Calu3 (cell line): ENCODE measurements around the gene ARHGEF26. TPM values are rescaled to one million over a fixed set of nuclear protein-coding genes. Genes with fewer than 3 reads are reported as not detected.

Experiments used
- BruUV-seq: library from RNA; stranded (reverse); fragments of 400-500 nt; replicated peaks from 2 replicates; lab custom pipeline; 2021; lab: Mats Ljungman, UMichigan
- CTCF ChIA-PET: fragments of 300-600 bp; sonication (Branson Sonifier 250); formaldehyde crosslinking; loops from one replicate; lab custom pipeline; 2022; ENCODE audit warnings: antibody characterized with exemption; lab: Charles Lee
- DNase-seq: peaks from one replicate; pipeline ENCODE4 v3.0.0; 2022
- H3K27ac Mint-ChIP-seq: one replicate; pipeline ENCODE4 v1.8.0; 2022; ENCODE audit warnings: mixed read lengths; ENCODE audit not compliant: unreplicated experiment
- H3K27me3 Mint-ChIP-seq: one replicate; pipeline ENCODE4 v1.8.0; 2022; ENCODE audit warnings: mixed read lengths; ENCODE audit not compliant: unreplicated experiment
- H3K36me3 Mint-ChIP-seq: one replicate; pipeline ENCODE4 v1.8.0; 2022; ENCODE audit warnings: mild to moderate bottlenecking, moderate library complexity, mixed read lengths; ENCODE audit not compliant: insufficient read depth, unreplicated experiment
- H3K4me1 Mint-ChIP-seq: one replicate; pipeline ENCODE4 v1.8.0; 2022; ENCODE audit warnings: mild to moderate bottlenecking, low read depth, mixed read lengths; ENCODE audit not compliant: unreplicated experiment
- H3K4me3 Mint-ChIP-seq: one replicate; pipeline ENCODE4 v1.8.0; 2022; ENCODE audit warnings: mild to moderate bottlenecking, low read depth, moderate library complexity, mixed read lengths; ENCODE audit not compliant: unreplicated experiment
- H3K9me3 Mint-ChIP-seq: one replicate; pipeline ENCODE4 v1.8.0; 2022; ENCODE audit warnings: low read depth, mixed read lengths; ENCODE audit not compliant: unreplicated experiment
- CTCF ChIP-seq: fragments of 200-600 bp; IDR thresholded peaks from one replicate; pipeline ENCODE4 v1.8.0; 2022; ENCODE audit warnings: antibody characterized with exemption; ENCODE audit not compliant: unreplicated experiment
- intact Hi-C: fragments of 100-400 bp; cut with micrococcal nuclease; formaldehyde crosslinking; loops from one replicate; pipeline ENCODE4 v1.10.0; 2022; ENCODE audit not compliant: unreplicated experiment
- total RNA-seq: library from RNA; stranded (reverse); gene quantifications from 2 replicates; pipeline ENCODE4 v1.2.3, GENCODE V29; 2022

Gene ARHGEF26
- total RNA-seq, 1 experiment from 2014 or later, result 21.4 TPM

- intact Hi-C loops, result no loop called here
- Mint-ChIP-seq H3K27me3 (no peaks in the 10 kb centered on the region), H3K4me1 (peaks cover 19% of the 10 kb centered on the region), H3K27ac (no peak overlapping the region), H3K9me3 (no peaks in the 10 kb centered on the region), H3K4me3 (no peak overlapping the region), H3K36me3 (no peaks in the 10 kb centered on the region)
- BruUV-seq, result no TSS peak
- CTCF ChIA-PET, result interaction anchor here (0.6 kb wide), 1 partner anchor 10 kb away, joined by 3 read pairs; the partner anchor contains the start of gene ARHGEF26
- DNase-seq, result no peak
- TF ChIP-seq CTCF, result no peak
Observed at GRCh38 chr3:154130540-154130939, 9.3 kb downstream of the ARHGEF26 start.

DNA sequence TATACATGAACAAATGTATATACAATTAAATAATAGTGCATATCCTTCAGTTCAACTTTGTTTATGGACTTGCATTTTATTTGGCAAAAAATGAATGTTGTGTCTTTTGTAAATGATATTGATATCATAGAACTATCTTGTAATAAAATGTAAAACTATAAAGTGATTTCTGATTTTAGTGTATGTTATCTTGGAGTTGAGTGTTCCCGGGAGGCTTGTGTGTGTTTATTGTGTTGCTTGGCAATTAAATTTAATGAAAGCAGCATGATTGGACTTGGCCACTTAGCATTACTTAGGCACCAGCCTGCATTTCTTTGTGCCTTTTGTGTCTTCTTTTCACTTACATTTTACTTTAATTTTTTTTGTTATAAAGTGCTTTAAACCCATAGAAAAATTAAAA is 10.6 kb downstream of the ARHGEF26 start:
- TF ChIP-seq CTCF, result no peak
- Mint-ChIP-seq H3K4me3 (no peak overlapping the region), H3K27ac (no peak overlapping the region), H3K36me3 (no peaks in the 10 kb centered on the region), H3K27me3 (no peaks in the 10 kb centered on the region), H3K9me3 (no peaks in the 10 kb centered on the region), H3K4me1 (peaks cover 12% of the 10 kb centered on the region)
- no TSS peak for BruUV-seq
- no peak for DNase-seq
- intact Hi-C loops, result no loop called here
- CTCF ChIA-PET, result no interaction called here

DNA sequence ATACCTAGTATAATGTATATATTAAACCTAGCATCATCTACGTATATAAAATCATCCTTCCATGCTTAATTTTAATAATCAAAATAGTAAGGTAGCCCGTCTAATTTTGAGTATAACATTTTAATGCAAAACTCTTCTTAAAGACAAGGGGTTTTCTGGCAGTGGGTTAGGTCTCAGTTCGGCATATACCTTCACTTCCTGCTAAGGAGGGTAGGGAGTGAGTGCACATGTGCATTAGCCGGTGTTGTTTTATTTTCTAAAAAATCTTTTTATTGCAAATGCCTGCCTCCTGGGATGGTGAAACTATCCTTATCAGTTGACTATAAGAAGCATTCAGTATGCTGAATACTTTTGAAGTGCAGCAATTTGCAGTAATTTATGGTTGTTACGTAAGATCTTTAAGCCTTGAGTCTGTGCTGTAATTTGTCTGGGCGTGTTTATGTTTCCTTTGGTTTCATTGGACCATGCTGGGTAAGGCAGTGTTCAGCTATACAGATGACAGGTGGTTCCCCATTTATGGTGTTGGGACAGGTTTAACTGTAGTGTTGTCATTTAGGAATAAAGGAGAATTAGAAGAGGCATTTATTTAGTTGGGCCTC is 11.7 kb downstream of the ARHGEF26 start:
- no peak overlapping the region for H3K27ac Mint-ChIP-seq
- H3K9me3 Mint-ChIP-seq, result no peaks in the 10 kb centered on the region
- H3K4me1 Mint-ChIP-seq, result peaks cover 12% of the 10 kb centered on the region
- no peaks in the 10 kb centered on the region for H3K36me3 Mint-ChIP-seq
- intact Hi-C loops, result no loop called here
- CTCF ChIA-PET, result no interaction called here
- no peak overlapping the region for H3K4me3 Mint-ChIP-seq
- H3K27me3 Mint-ChIP-seq, result no peaks in the 10 kb centered on the region
- DNase-seq, result no peak
- BruUV-seq, result no TSS peak
- no peak for TF ChIP-seq CTCF

DNA sequence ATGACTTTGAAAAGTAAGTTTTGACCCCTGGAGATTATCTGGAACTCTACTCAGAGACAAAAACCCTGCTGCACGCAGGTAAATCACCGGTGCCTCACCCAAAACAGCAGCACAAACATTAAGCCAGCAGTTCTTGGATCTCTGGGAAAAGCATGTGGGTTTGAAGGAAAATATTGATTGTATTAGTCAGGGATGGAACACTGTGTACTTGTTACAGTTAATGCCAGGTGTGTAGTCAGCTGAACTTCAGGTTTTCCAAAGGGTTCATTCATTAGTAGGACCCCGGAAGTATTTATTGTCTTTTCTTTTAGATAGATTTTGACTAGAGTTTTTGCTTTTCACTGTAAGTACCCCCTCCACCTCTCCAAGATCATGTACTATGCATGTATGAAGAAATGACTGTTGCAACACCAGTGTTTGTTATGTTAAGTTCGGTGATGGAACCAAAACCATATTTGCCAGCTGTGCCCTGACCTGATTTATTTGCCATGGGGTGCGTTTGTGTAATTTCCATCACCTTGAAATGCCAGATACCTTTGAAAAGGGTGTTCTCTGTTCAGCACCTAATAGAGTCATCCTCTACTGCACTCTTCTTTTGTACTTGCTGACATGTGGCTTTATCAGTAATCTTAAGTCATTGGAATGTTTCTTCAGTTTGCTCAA is 14.5 kb downstream of the ARHGEF26 start:
- H3K36me3 Mint-ChIP-seq, result no peaks in the 10 kb centered on the region
- BruUV-seq, result no TSS peak
- H3K4me1 Mint-ChIP-seq, result peaks cover 12% of the 10 kb centered on the region
- no peaks in the 10 kb centered on the region for H3K27me3 Mint-ChIP-seq
- no peak overlapping the region for H3K4me3 Mint-ChIP-seq
- no peak overlapping the region for H3K27ac Mint-ChIP-seq
- no peaks in the 10 kb centered on the region for H3K9me3 Mint-ChIP-seq
- DNase-seq, result no peak
- TF ChIP-seq CTCF, result no peak
- CTCF ChIA-PET, result interaction anchor here (1.1 kb wide), 1 partner anchor 12 kb away, joined by 3 read pairs; no protein-coding TSS in a partner anchor
- intact Hi-C loops, result no loop called here
